Forelimb muscle (tissue), 1 donor: ENCODE measurements around the gene DNAAF3. TPM values are rescaled to one million over a fixed set of nuclear protein-coding genes. Genes with fewer than 3 reads are reported as not detected.
"Not testable (repeated sequence)": the region's sequence is repeated elsewhere in the genome, so short reads cannot be mapped to it uniquely, and the experiment has no call there.

ENCODE experiments used
- DNase-seq: peaks from one replicate; pipeline ENCODE4 v3.0.0-alpha.2; 2013; ENCODE audit warnings: low read depth
- polyA plus RNA-seq: library from polyadenylated mRNA; unstranded; fragments of 120-200 nt; gene quantifications from one replicate; pipeline ENCODE4 v1.2.1, GENCODE V29; 2013; ENCODE audit not compliant: insufficient read length

The DNAAF3 gene
- polyA plus RNA-seq, 1 donor, result 0.92 TPM

DNA sequence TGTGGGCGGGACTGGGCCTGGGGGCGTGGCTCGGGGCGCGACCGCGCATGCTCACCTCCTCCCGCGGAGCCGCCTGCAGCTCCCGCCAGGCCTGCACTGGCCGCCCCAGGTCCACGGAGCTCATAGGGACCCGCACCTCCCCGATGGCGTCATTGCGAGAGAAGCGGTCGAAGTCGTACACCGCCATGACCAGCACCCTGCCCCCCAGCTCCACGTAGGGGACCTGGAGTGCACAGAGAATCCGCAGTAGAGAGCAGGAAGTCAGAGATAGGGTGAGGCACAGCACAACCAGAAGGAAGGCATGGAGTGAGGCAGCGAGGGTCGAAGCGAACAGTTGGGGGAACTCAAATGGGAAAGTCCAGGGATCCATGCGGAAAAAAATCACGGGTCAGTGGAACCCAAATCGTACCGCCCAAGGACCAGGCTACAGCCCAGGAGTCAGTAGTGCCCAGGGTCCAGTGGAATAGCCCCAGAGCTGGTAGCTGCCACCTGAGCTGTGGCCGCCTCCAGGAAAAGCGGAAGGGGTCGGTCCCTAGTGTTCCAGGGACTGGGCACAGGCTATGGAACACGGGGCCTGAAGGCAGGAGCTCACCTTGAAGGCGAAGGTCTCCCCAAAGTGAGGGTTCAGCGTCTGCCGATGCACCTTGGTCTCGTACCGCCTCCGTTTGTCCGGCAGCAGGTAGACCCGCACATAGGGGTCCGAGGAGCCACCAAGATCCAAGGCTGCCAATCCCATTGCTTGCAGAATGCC lies 8.9 kb upstream of the DNAAF3 start:
- no peak for DNase-seq

DNA sequence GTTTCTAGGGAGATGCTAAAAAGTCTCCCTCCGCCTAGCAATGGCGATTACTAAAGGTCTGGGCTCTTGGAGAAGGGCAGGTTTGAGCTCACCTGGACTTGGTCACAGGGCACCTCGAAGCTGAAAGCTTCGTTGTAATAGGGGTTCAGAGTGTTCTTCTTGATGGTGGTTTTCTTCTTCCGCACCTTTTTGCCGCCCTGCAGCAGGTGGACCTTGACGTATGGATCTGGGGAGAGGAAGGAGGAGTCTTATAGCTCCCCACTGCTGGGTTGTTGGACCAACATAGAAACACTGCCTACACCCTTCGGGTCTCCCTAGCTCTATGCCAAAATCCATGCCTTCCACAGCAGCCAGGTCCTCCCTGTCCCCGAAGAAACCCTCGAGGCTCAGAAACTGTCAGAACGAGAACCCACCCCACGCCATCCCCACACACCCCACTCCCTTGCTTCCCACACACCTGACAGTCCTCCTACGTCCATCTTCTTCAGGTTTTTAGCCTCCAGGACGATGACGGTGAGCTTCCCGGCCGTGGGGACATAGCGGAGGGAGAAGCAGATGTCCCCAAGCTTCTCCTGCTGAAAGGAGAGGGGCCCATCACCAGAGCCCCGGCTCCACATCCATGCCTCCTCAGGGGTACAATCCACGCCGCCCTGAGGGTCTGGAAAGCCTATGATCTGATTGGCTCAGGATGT lies 8.2 kb upstream of the DNAAF3 start:
- no peak for DNase-seq

DNA sequence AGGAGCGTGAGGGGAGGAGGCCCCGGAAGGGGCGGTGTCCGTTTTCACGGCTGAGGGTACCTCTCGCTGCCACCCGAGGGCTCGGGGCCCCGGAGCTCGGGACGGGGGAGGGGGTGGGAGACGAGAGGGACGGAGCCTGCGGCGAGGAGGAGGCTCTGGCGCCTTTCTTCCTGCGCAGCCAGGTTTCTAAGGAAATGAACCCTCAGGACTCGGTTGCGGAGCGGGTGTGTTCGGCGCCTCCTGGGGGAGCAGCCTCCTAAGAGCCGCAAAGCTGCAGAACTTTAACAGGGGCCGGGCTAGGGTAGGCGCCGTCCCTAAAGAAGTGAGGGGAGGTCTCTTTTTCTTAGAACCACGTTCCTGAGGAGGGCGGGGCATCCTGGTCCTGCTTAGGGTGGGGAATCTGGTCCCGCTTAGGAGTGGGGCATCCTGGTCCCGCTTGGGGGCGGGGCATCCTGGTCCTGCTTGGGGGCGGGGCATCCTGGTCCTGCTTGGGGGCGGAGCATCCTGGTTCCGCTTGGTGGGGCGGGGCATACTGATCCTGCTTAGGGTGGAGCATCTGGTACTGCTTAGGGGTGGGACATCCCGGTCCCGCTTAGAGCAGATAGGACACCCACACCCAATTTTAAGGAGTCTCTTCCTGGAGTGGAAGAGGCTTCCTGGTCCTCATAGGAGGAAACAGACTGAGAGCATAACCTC lies 7.4 kb upstream of the DNAAF3 start:
- no peak for DNase-seq

DNA sequence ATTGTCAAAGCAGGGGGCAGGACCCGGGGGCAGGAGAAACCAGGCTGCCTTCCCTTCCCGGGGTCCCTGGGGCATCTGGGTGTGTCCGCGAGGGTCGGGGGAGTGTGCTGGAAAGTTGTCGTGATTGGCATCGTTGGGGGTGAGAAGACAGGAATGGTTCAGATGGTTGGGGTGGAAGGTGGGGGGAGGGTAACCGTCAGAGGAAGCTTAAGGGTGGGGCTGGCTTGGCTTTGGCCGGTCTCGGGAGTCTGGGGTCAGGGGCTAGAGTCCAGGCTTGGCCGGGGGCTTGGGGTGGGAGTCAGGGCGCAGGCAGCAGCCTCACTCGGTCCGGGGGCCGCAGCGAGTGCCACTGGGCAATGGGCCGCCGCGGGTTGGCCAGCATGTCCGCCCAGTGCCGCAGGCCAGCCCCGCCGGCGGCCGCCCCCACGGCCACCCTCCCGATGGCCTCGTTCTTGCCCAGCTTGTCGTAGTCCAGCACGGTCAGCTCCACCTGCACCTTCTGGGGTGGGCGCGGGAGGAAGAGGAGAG lies 6.8 kb upstream of the DNAAF3 start:
- no peak for DNase-seq

DNA sequence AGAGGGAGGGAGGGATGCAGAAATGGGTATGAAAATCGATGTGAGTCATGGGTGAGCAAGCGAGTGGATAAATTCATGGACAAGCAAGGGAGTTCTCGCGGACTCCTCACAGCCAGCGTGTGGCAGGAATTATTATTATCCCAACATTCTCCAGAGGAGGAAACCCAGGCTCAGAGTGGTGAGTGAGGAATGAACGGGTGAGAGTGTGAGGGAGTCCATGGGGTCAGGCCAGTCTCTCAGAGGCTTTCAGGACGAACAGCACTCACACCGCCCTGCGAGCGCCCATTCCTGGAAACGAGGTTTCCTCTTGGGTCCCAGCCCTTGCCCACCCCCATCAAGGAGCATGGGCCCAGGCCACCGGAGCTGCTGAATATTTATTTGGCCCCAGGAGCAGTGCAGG lies 6.3 kb upstream of the DNAAF3 start:
- DNase-seq, result no peak

DNA sequence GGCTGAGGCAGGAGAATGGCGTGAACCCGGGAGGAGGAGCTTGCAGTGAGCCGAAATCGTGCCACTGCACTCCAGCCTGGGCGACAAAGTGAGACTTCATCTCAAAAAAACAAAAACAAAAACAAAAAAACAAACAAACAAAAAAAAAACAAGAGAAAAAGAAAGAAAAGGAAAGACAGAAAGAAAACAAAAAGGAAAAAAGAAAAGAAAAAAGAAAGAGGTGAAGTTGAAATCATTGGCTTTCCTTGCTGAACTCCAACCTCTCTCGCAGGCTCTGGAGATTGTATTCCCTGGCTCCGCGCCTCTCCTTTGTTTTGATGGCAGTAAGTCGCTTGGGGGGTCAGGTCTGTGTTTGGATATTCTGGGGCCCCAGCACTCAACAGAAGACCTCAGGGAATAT lies 5.9 kb upstream of the DNAAF3 start:
- not testable (repeated sequence) for DNase-seq

DNA sequence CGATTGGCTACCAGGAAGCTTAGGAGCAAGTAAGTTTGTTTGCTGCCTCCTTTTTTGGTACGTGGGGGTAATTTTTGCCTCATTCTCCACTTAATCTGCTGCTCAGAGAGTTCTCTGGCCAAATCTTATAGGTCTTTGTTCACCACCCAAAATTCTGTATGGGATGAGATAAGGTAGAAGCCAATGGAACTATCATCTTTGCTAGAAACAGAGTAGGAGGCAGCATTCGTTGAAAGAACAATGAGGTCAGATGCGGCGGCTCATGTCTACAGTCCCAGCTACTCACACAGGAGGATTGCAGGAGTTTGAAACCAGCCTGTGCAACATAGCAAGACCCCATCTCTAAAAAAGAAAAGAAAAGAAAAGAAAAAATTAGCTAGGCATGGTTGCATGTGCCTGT lies 5.0 kb upstream of the DNAAF3 start:
- no peak for DNase-seq

DNA sequence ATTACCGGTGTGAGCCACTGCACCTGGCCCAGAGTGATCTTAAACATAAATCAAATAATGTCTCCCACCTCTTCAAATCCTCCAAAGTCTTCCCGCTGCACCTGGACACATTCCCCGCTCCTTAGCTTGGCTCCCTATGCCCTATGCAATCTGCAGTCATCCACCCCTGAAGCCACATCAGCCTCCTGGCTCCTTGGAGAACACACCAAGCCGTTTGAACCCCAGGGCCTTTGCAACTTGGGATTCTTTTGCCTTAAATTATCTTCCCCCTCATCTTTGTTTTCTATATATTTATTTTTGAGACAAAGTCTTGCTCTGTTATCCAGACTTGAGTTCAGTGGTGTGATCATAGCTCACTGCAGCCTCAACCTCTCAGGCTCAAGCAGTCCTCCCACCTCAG lies 2.7 kb upstream of the DNAAF3 start:
- DNase-seq, result no peak

DNA sequence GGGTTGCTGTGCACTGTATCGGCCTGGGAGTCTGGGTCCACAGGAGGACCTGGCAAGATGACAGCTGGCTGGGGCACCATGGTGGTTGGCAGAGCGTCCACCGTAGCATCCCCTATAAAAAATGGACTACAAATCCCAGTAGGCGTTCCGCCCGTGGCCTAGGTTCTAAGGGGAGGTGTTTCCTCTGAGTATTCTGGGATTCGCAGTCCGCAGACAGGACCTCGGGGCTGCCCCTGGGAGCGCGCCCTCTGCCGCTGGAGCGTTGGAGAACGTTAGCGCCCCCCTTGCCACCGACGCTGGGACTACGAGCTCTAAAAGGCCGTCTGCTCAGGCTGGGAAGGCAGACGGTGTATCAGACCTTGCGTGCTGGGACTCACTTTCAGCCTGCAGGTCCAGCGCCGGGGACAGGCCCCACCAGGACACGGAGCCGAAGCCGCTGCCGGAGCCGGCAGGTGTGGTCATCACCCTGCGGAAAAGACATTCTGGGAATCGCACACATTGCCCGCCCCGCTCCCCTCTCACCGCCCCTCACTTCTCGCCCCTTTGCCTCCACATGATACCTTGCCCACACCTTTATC lies 372 bp downstream of the DNAAF3 start:
- no peak for DNase-seq

DNA sequence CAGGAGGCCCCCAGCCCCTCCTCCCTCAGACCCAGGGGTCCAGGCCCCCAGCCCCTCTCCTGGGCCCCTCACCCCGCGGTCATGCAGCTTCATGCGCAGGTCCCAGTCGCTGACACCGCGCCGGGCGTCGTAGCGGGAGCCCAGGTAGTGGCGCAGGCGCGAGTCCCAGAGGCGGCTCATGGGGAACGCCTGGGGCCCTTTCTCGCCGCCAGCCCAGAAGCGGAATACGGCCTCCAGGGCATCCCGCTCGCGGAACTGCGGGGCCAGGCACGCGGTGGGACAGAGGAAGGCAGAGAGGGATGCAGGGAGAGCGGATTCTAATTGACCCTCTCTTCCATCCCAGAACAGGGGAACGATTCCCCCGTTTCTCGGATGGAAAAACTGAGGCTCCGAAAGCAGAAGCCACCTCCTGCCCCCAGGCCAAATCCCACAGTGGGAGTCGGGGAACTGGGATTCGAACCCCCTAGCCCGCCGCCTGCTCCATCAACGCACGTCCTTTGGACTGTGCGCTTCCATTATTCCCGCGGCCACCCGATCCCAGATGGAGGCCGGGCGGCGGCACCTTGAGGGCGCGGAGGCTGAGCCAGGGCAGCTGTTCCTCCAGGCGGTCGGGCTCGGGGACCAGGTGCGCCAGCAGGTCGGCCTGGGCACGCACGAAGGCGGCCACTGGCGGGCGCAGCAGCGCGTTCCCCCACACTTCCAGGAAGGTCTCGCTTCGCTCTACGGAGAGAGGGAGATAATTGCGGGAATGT lies 4.7 kb downstream of the DNAAF3 start:
- DNase-seq, result no peak

DNA sequence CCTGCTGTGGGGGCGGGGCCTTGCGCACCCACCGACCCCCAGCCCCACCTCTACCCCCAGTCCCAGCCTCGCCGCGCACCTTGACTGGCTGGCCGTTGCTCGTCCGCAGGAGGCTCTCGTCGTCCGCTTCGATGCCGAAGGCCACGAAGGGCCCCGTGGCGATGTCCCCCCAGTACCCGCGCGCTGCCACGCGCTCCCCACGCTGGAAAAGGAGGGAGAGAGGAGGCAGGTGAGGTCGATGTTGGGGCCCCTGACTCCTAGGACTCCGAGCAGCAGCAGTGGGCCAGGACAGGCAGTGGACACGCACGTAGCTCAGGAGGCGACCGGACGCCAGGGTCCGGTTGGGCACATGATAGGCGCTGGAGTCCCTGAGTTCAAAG lies 5.4 kb downstream of the DNAAF3 start:
- DNase-seq, result no peak

DNA sequence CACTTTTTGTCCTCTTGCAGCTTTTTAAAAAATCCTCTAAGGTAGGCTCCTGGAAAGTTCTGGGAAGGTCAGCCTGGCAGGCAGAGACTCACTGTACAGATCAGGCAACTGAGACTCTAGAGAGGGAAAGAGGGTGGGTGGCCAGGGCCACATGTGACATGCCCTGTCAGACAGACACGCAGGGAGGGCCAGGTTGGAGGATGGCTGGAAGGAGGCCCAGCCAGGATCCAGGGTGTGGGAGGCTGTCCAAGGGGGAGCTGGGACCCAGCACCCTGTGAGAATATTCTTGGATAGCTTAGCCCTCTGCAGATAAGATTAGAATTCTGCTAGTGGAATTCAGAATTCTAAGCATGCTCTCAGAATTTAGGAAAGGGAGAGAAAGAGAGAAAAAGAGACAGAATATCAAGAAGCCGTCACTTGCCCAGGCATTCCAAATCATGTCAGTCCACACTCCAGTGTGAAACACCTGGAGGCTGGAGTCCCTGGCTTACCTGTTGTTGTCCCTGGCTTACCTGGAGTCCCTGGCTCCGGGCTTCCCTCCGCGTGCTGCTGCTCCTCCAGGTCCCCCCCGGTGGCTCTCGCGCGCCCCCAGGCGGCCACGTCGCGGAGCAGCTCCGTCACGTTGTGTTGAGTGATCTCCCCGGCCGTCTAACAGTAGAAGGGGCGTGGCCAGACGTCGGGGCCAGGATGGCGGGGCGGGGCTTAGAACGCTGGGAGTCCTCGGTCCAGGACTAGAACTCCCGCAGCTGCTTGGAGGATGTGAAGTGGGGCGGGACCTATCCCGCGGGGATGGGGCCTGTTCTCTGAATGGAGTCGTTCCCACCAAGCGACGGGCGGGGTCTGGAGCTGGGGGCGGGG lies 6.1 kb downstream of the DNAAF3 start:
- DNase-seq, result no peak

DNA sequence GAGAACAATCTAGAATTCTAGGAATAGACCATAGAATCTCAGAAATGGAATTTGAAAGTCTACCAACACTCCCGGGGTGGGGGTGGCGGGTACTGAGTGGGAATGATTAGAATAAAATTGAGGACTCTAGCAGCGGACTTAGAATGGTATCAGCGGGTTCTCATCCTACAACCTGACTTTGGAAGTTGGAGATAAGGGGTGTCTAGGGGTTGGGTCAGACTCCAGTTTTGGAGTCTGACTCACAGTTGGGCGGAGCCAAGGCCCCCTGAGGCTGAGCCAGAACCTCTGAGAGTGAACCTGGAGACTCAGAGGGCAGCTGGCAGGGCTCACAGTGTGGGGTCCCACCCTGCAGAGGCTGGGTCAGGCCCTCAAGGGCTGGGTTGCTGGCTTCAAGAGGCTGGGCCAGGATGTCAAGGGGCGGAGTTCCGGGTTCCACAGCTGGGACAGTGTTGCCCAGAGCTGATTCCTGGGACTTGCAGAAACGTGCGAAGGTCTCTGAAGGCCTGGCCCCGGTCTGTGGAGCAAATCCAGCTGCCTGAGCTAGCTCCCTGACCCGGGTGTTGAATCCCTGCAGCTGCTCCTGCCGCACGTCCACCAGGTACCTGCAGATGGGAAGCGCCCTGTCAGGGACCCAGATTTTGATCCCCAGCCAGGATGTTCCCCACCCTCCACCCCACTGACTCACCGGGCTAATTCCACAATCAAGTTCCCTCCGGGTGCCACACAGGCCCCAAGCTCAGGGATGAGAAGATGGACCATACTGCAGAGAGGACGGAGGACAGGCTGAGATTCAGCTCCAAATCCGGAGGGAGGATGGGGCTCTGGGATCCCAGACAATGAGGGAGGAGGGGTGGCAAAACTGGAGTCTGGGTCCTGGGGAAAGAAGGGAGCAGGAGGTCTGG lies 7.3 kb downstream of the DNAAF3 start:
- DNase-seq, result no peak

DNA sequence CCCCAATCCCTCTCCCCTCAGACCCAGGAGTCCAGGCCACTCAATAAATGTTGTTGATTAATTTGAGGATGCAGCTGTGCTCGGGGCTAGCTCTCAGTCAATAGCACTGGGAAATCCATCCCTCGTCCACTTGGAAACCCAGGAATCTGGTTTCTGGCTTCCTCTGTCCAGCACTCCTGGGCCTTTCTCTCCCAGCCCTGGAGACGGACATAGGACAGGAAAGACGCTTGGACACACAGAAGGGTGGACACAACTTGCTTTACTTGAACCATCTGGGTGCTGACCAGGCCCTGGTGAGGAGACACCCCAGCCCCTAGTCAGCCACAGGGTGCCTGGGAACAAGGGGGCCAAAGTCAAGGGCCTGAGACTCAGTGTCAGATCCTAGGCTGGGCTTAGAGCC lies 8.0 kb downstream of the DNAAF3 start:
- no peak for DNase-seq

DNA sequence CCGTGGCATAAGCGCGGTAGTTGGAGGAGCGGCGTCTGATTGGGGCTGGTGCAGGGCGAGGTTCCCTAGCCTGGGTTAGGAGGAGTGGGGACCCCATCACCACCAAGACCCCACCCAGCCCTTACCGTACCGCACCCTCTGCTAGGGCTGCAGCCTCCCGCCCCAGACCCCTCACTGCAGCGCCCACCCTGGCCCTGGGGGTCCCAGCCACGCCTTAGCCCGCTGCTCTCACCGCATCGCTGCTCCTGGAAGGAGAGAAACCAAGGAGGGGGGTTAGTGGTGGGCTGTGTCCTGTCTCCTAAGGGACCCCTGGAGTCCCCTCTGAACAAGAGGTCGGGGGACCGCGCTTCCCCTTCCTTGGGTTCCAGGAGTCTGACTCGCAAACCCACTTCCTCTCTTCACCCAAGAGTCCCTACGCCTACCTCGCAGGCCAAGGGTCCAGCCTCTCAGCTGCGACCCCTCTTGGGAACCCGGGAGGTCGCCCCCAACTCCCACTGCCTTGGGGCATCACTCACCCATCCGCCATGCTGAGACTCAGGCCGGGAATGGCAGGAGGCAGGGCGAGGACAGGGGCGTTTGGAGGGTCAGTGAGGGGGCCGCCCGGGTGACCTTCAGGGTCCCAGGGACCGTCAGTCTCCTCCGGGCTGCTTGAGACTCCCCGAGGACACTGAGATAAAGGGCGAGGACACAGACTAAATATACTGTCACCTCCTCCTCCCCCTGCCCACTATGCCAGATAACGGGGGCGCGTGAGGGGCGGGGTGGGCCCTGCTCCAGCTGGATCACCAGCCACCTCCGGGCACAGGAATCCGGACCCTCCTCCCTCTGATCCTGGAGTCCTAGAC lies 9.1 kb downstream of the DNAAF3 start, which contains the start of gene TNNI3:
TSS of gene TNNI3 (minus strand) at position 669 of the 845 bp plus-strand sequence. CDS start at position 526, 143 bp downstream.
- no peak for DNase-seq

DNA sequence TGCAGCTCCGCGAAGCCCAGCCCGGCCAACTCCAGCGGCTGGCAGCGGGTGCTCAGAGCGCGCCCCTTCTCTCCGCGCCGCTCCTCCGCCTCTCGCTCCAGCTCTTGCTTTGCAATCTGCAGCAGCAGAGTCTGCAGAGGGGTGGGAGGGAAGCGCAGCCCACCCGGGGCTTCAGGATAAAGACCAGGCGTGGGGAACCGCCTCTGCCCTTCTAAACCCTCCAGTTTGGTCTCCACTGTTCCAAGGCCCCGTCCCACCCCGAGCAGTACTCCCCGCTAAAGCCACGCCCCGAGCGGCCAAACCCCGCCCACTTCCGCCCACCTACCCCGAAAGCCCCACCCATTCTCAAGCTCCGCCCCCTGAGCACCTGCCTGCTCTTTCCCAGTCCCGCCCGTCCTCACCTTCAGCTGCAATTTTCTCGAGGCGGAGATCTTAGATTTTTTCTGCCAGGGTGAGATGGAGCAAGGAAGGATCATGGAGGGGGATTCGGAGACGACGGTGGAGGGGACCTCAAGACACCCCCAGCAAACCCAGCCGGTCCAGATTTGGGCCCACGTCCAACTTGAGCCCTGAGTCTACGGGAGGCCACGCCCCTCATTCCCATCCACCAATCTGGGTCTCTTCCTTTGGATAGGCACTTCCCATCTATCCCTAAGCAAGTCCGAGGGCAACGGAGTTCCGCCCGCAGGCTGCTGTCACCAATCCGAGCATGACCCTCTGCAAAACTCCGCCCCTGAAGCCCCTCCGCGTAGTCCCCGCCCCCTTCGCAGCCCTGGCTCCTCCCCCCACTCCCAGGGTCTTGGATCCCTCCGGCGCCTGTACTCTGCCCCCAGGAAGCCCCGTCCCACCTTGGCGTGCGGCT lies 10.0 kb downstream of the DNAAF3 start:
- DNase-seq, result no peak

DNA sequence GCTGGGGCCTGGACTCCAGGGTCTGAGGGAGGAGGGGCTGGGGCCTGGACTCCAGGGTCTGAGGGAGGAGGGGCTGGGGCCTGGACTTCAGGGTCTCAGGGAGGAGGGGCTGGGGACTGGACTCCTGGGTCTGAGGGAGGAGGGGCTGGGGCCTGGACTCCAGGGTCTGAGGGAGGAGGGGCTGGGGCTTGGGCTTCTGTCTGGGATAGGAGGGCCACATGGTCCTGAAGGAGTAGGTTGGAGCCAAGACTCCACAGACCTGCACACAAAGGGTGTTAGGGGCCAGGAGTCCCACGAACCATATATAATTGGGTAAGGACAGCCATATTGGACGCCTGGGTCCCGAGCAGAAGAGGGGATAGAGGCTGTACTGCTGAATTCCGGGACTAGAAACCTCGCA lies 10.6 kb downstream of the DNAAF3 start:
- not testable (repeated sequence) for DNase-seq
